ENCODE data around the gene PKN2.

PKN2 gene

GRCh38 chr1:88683541-88684481 lies at the start of gene PKN2:
Gene PKN2, plus strand, starts transcription at chr1:88684273. Its CDS starts 308 bp downstream, at chr1:88684581.
- DNase-seq, result peak; percentile 98

DNA sequence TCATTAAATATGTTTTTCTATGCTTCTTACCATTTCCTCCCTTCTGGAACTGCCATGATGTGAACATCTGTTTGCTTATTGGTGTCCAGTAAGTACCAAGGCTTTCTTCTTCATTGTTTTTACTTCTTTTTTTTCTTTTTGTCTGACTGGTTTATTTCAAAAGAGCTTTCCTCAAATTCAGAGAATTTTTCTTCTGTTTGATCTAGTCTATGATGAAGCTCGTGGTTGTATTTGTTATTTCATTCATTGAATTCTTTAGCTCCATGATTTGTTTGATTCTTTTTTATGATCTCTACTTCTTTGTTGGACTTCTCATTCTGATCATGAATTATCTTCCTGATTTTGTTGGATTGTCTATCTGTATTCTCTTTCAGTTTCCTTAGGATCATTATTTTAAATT lies 49.5 kb upstream of the PKN2 start:
- DNase-seq, result no peak

GRCh38 chr1:88640060-88640459 lies 44.0 kb upstream of the PKN2 start:
- no peak for DNase-seq

DNA sequence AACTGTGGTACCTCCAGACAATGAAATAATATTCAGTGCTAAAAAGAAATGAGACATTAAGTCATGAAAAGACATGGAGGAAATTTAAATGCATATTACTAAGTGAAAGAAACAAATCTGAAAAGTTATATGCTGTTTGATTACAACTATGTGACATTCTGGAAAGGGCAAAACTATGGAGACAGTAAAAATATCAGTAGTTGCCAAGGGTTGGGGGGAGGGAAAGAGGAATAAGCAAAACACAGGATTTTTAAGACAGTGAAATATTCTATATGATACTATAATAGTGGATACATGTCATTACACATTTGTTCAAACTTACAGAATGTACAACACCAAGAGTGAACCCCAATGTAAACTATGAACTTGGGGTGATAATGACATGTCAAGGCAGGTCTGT lies 38.2 kb upstream of the PKN2 start:
- DNase-seq, result no peak

GRCh38 chr1:88646476-88647248 lies 37.4 kb upstream of the PKN2 start:
- DNase-seq, result no peak

- DNase-seq, result no peak
Observed at GRCh38 chr1:88647249-88647645, 36.8 kb upstream of the PKN2 start.

- DNase-seq, result no peak
Observed at GRCh38 chr1:88647749-88648415, 36.2 kb upstream of the PKN2 start.

DNA sequence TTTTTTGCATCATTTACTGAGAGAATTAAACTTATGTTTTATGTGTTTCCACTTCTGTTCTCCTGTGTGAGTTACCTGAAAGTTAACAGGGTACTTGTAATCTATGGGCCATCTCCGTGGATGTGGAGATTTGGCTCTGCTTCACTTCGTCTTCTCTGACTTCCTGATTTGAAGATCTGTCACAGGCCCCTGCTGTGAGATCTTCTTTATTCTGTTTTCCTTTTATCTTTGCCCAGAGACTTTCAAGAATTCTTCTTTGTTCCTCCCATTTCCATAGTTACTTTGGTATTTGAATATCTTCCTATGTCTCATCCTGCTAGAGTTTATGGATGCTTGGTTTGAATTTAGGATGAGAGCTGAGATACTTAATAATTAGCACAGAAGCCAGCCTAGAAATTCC lies 35.4 kb upstream of the PKN2 start:
- no peak for DNase-seq

- no peak for DNase-seq
Observed at GRCh38 chr1:88649932-88650331, 34.1 kb upstream of the PKN2 start.

DNA sequence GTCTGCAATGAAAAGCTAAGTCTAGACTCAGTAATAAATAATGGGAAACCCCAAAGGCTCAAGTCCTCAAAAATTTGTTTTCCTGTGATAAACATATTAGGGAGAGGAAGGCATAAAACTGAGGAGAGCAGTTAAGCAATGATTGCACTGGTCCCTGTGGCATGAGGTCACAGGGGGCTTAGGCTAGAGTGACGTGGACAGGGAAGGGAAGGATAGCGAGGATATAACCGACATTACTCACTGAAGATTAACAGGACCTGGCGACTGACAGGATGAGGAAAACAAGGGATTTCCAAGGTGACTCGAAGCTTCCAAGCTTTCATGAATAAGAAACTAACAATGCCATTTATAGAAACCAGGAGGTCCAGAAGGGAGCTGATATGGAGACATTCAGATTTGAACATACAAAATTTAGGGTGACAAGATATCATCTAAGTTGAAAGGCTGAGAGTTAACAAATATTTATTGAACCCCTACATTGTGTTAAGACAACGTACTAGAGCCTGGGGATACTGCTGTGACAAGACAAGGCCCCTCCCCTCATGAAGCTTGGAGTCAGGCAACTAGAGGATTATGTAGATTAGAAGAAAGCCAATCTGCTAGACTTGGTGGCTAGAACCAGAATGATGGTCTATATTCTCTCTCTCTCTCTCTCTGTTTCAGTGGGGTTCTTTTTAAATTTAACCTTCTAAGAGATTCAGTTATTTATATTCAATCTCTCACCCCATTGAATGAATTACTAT lies 33.2 kb upstream of the PKN2 start:
- no peak for DNase-seq

- no peak for DNase-seq
Observed at GRCh38 chr1:88655140-88655539, 28.9 kb upstream of the PKN2 start.

GRCh38 chr1:88655685-88656299 lies 28.3 kb upstream of the PKN2 start:
- DNase-seq, result peak; percentile 16

DNA sequence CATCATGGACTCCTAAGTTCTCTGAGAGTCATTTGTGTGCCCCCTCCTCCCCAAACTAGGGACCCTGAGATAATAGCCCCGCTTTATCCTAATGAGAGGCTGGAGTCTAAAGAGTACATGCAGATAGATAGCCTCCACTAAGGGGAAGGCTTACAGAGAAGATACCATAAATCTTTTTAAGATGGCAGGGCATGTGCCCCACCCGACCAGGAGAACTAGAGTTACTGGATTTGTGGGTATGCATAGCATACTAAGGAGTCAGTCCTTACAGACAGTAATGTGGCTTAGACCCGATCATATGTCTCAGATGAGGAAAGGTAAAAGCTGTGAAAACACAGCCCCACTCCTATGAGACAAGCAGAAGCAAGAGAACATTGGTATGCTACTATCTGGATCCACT lies 25.7 kb upstream of the PKN2 start:
- no peak for DNase-seq

DNA sequence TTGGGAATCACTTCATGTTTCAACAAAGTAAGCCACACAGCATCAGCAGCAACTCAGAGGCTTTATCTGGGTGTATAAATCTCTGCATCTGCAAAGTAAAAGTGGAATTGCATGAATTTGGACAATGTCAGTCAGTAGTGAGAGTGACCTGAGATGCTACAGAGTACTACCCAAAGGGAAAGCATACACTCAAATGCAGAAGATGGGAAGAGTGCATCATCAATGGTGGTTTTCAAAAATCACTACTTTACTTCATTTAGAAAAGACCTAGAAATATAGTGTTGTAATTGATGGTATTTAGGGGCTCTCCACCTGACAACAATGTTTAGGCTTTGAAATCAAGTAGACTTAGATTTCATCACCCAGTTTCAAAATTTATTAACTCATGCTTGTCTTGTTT lies 24.5 kb upstream of the PKN2 start:
- no peak for DNase-seq

- no peak for DNase-seq
Observed at GRCh38 chr1:88661188-88661587, 22.9 kb upstream of the PKN2 start.

GRCh38 chr1:88661951-88662699 lies 21.9 kb upstream of the PKN2 start:
- no peak for DNase-seq

- DNase-seq, result no peak
Observed at GRCh38 chr1:88662723-88663122, 21.4 kb upstream of the PKN2 start.

- no peak for DNase-seq
Observed at GRCh38 chr1:88668405-88668804, 15.7 kb upstream of the PKN2 start.

DNA sequence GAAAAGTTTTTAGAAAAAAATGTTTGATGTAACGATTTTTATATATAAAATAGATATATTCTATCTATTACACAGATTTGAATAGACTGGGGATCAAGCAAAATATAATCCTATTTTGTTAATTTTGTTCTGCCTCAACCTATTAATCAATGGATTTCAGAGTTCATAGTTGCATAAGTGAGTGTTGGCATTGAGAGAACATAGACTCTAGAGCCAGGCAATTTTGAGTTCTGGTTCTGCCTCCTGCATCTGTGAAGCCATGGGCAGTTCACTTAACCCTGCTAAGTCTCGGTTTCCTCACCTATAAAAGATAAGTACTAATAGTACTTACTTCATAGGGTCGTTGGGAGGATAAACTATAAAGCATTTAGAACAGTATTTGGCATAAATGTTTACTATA lies 13.6 kb upstream of the PKN2 start:
- no peak for DNase-seq

GRCh38 chr1:88673446-88673845 lies 10.6 kb upstream of the PKN2 start:
- DNase-seq, result no peak

DNA sequence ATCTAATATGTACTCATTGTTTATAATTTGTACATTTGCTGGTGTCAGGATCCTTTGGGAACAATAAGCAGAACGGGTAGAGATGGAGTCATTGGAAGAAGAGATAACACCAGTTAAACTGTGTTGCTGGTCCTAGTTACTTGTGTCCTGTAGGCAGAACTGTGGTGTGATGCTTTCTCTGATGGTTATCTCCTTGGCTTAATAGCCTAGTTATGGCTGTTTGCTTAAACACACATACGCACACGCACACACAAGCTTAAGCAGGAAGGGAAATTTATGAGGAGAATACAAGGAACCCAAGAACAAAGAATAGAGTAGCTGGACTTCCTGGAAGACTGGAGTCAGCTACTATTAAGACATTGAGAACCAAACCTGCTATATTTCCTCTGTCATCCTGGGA lies 5.7 kb upstream of the PKN2 start:
- DNase-seq, result no peak

DNA sequence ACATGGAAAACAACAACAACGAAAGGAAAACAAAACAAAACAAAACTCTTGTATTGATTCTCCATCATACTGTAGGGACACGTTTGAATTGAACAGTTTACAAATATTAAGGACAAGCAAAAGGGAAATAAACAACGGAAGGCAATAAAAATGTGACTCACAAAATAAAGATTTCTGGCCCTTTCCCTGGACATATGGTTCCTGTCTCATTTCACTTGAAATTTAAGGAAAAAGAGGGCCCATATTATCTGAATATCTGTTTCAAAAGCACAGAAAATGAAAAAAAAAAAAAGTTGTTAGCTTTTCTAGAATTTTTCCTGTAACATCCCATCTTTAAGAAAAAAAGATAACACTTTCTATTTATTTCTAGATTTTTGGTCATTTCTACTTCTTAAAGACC lies 3.6 kb upstream of the PKN2 start:
- no peak for DNase-seq
